NCI-H146 (cell line): ENCODE results near the gene AHRR.
"Not testable (repeated sequence)": the region's sequence is repeated elsewhere in the genome, so short reads cannot be mapped to it uniquely, and the experiment has no call there.

Experiments used
- DNase-seq: peaks from one replicate; lab custom pipeline; 2025; lab: John Stamatoyannopoulos, UW

The AHRR gene

DNA sequence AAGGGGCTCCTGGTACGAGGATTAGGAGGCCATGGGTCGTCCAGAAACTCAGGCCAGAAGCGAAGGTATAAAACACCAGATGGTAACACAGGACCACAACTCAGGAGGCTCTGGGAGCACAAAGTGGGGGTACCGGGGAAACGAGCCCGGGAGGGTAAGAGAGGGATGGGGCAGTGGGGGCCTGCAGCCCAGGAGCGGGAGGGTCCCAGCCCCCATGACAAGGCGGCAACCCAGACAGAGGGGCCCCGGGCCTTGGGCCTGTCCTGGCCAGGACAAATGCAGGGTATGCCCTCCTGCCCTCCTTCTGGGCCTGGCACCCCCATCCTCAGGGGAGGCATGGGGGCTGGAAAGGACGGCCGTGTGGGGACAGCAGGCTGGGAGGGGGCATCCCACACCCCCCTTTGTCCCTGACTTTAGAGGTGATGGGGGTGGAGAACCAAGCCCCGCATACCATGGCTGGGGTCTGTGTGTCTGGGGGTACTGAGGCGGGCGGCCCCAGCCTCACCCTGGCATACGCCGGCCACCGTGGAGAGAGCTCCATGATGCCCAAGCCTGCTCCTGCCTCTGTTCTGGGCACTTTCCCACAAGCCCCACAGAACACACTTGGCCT, 74.5 kb downstream of the AHRR start:
- DNase-seq = no peak

GRCh38 chr5:396531-396961, 75.0 kb downstream of the AHRR start:
- no peak for DNase-seq

- not testable (repeated sequence) for DNase-seq
Measured at GRCh38 chr5:398141-398474, 76.6 kb downstream of the AHRR start.

GRCh38 chr5:398475-399295, 77.2 kb downstream of the AHRR start:
- DNase-seq = peak; percentile 60

DNA sequence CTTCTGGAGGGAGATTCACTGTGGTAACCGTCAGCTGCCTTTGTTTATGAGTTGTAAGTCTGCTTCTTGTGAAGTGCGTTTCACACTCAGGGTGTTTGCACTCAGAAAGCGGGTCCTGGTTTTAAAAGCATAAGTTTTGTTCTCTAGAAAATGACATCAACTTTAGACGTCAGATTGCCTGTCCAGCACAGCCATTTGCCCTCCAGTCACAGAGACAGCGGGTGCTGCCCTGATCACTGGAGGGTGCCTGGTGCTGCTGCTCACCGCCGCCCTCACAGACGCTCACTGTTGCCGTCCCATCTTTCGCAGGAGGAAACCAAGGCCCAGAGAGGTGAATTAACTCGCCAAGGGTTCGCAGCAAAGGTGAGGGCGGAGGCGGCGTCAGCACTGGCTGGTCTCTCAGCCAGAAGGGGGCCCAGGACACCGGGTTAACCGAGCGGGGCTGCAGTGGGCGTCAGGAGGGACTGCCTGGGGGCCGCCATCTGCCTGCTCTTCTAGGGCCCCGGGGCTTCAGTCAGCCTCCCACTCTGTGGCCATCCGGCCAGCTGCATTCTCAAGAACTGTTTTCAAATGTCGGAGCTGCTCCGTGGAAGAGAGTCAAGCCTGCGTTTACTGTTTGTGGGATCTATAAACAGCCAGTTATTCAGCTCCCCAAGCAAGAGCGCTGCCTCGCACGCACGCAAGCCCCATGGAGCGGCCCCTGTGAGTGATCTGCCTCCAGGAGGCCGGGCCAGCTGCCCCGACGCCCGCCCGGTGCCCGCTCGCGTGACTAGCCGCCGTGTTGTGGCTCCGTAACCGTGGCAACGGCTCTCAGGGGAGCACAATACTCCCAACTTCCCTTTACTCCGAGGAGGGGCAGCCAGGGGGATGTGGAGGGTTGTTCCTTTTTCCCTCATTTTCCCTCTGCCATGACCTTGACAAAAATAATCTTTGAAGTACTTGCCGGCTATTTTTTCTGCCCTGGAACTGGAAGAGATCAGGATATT, 78.1 kb downstream of the AHRR start:
- peak; percentile 98 for DNase-seq

DNA sequence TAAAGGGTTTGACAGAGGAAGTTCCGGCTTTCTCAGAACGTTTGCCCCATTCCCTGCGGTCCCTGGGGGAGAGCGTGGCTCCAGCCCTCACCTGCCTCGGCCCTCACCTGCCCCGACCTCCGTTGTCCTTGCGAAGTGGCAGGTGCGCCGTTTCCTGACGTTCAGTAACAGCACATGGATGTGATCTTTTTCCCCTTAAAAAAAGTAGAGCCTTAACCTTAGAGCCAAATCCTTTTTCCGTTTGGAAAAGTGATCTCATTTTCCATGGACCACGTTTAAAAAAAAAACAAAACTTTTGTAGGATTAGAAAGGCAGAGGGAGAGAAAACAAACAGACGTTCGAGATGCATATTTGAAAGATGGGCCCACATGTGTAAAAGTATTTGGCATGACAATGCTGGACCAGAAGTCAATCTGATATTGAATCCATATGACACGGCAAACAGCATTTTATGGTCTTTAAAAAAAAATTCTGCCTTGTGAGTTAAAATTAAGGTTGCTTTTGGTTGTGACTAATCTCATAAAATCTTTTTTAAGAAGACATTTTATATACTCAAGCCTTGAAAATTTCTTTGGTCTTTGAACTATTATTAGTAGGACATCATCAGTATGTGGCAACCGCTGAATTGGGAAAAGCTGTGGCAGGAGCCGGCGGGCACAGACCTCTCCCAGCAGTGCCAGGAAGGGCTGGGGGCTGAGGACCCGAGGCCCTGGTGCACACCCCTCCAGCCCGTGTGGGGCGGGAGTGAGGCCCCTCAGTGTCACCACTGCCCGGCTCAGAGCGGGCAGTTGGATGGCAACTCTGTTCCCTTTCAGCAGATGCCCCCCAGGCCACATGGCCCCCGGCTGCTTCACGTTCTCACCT, 79.0 kb downstream of the AHRR start:
- peak; percentile 96 for DNase-seq

DNA sequence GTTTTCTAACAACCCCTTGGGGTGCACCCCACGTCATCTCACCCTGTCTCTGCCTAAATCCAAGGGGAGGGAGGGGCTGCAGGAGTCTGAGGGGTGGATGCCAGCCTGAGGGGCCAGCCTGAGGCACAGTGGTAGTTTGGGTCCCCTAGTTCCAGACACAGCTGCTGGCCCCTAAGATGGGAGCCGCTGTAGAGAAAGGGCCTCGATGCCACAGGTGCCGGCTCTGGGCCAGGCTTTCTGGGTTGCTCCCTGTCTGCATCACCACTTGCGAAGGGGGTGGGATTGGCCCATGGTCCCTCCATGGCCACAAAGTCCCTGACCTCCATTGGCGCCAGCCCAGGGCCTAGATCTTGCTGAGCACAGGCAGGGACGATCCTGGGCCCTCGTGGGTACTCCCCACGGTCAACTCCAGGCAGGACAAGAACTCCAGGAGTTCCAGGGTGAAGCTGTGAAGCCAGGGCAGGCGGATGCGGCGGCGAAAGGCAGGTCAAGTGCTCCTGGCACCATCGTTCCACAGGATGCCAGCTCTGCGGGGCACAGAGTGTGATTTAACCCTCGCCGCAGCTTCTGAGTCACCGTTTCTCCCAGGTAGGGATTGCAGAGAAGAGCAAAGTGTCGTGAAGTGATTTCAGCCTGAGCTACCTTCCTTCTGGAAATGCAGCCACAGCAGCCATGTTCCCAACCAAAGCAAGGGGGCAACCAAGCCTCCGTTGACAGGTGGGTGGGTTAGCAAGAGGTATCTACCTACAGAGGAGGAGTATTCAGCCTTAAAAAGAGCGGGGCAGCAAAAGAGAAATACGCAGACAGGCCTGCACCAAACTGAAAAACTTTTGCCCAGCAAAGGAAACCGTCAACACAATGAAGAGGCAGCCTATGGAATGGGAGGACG, 79.9 kb downstream of the AHRR start:
- no peak for DNase-seq

DNA sequence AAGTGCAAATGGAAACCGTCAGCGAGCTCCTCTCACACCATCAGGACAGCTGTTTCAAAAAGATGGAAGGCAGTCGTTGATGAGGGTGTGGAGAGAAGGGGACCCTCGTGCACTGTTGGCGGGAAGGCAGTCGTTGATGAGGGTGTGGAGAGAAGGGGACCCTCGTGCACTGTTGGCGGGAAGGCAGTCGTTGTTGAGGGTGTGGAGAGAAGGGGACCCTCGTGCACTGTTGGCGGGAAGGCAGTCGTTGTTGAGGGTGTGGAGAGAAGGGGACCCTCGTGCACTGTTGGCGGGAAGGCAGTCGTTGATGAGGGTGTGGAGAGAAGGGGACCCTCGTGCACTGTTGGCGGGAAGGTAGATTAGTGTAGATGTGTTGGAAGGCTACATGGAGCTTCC, 80.7 kb downstream of the AHRR start:
- not testable (repeated sequence) for DNase-seq

DNA sequence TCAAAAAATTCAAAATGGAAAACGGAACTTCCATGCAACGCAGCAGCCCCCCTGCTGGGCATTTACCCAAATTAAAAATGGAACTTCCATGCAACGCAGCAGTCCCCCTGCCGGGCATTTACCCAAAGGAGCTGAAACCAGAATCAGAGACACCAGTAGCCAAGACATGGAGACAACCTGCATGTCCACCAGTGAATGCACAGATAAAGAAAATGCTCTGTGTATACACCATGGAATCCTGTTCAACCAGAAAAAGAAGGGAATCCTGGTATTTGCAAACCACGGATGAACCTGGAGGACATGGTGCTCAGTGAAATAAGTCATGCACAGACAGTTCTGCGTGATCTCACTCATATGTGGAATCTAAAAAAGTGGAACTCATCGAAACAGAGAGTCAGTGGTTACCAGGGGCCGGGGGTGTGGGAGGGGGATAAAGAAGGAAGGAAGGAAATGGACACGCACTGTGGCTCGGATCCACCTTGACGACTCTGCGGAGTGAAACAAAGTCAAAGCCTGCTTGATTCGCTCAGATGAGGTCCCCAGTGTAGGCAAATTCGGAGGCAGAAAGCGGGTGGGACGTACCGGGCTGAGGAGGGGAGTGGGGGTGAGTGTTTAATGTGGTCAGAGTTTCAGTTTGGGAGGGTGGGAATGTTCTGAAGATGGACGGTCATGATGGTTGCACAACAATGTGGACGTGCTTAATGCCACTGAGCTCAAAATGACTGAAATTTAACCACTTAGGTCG, 81.3 kb downstream of the AHRR start:
- DNase-seq = no peak

GRCh38 chr5:403995-404394, 82.5 kb downstream of the AHRR start:
- DNase-seq = no peak

DNA sequence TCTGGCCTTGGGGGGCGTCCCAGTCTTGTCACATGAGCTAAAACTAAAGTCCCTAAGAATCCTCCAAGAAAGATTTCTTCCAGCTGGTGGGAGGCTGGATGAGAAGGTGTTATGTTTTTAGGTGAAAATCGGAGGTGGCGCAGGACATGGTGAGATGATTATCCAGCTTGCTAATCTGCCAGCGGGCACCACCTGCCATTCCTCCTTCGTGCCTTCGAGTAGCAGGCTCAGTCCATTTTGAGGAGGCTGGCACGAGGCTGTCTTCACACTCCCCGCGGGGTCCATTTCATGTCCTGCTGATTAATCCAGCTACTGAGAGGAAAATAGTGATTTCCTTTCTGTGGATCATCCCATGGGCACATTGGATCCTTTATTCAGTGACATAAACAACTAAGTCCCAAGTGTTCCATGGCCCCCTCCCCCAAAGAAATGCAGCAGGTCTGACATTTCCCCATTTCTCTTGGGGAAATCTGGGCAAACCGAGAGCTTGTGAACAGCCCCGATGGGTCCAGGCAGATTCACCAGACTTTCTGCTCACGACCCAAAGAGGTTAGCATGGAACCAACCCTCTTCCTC, 83.2 kb downstream of the AHRR start:
- no peak for DNase-seq

- DNase-seq = no peak
Measured at GRCh38 chr5:405421-405820, 83.9 kb downstream of the AHRR start.

- no peak for DNase-seq
Measured at GRCh38 chr5:406041-406440, 84.5 kb downstream of the AHRR start.

DNA sequence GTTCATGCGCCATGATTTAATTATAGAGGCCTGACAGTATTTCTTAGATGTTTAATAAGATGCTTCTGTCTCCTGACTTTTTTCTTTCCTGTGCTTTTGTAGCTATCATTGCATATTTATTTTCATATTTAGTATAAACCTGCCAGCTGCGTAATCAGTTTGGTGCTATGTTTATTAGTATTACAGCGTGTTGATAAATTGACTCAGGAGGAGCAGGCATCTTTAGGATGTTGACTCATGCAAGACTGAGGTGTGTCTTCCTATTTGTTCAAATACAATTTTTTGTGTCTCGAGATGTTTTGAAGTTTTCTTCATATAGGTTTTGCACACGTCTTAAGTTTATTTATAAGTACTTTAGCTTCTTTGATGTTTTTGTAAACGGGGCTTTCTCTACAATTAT, 85.5 kb downstream of the AHRR start:
- DNase-seq = no peak

DNA sequence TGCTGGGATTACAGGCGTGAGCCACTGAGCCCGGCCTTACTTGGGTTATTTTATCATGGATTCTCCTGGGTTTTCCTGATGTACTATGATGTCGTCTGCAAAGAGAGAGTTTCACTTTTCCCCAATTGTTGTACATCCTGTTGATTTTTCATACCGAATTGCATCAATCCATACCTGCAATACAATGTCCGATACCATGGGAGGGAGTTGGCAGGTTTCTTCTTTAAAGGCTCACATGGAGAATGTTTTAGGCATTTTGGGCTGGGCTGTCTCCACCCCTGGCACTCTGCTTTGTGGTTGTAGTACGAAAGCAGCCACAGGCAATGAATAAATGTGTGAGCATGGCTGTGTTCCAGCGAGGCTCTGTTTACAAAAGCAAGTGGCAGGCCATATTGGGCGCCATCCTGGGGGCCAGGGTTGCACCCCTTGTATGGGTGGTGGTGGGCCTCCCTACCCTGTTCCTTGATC, 86.3 kb downstream of the AHRR start:
- no peak for DNase-seq

DNA sequence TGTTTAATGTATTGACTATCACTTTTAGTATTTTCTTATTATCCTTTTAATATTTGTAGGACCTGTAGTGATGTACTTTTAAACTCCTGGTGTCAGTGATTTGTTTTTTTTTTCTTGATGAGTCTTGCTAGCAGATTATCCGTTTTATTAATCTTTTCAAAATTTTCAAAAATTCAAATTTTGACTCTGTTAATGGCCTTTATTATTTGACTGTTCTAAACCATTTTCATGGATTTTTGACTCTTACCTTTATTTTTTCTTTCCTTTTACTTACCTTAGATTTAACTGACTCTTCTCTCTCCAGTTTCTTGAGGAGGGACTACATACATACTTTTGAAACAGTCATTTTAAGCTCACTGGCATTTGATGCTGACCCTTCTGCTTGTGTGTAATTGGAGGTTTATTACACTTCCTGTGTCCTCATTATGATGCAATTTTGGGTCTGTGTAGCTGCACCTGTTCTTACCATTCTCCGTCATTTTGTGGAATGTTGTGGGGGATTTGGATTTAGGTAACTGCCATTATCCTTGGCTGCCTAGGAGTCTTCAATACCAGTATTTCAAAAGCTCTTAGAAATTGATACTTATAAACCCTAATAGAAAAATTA, 89.5 kb downstream of the AHRR start:
- peak; percentile 82 for DNase-seq

GRCh38 chr5:411728-412127, 90.2 kb downstream of the AHRR start:
- peak; percentile 83 for DNase-seq

DNA sequence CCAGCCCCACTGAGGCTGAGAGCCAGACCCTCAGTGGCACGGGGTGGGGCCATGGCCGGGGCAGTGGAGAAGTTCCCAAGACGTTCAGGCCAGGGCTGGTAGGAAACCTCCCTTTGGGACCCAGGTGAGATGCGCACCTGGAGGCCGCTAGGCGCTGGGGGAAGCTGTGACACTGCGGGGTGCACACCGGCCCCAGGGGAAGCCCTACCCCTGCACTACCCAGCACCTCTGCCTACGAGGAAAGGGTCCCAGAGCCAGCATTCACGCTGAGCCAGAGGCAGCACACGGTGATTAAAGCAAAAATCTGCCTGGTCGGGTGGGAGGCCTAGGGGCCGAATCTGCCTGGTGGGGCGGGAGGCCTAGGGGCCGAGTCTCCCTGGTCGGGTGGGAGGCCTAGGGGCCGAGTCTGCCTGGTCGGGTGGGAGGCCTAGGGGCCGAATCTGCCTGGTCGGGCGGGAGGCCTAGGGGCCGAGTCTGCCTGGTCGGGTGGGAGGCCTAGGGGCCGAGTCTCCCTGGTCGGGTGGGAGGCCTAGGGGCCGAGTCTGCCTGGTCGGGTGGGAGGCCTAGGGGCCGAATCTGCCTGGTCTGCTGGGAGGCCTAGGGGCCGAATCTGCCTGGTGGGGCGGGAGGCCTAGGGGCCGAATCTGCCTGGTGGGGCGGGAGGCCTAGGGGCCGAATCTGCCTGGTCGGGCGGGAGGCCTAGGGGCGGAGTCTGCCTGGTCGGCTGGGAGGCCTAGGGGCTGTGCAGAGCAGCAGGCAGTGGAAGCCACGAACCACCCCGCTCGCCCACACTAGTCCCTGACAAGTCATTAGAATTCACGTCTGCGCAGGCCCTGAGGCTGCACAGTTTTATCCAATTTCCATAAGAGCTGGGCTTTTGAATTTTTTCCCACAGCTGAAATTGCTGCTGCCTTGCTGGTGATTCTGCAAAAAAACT, 93.7 kb downstream of the AHRR start:
- not testable (repeated sequence) for DNase-seq
